ENCODE measurements around the gene ATF7.

DNA sequence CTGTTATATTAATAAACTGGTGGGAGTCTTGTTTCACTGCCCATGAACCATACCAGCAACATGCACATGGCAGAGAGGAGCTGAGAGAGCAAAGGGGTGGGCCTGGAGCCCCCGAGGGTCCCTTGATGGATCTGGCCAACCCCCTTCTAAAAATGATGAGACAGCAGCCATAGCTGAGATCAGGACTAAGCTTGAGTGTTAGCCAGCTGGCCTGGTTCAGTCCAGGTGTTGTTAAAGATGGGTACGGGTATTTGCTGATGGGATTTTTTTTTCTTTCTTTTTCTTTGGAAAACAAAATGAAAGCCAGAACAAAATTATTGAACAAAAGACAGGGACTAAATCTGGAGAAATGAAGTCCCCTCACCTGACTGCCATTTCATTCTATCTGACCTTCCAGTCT, 158.3 kb downstream of the ATF7 start:
- no peak for TF ChIP-seq CTCF (IDR thresholded peaks at IDR 0.05; ENCODE audit: low read depth, low read length, poor library complexity, severe bottlenecking)
- no peak for TF ChIP-seq EZH2phosphoT487 (IDR thresholded peaks at IDR 0.05; ENCODE audit: borderline replicate concordance, low read length)

Measured in DOHH2 (cell line).